Small intestine (tissue), 7 donors: ENCODE results near the gene PPP4R2. TPM values are rescaled to one million over a fixed set of nuclear protein-coding genes. Genes with fewer than 3 reads are reported as not detected.

Experiments used
- DNase-seq, 2 donors: peaks; one replicate each; pipeline versions ENCODE4 v3.0.0 to v3.0.0-alpha.2; 2013
- FAIRE-seq: peaks from 2 replicates; lab custom pipeline; 2012; peaks lifted over from hg19 to GRCh38; lab: Jason Lieb, UNC
- H3K27ac ChIP-seq, 3 donors: one replicate each; pipeline ENCODE4 v1.5.1; 2013; ENCODE audit warnings: low read length in 2 of 3, mild to moderate bottlenecking in 2 of 3, control low read depth in 1 of 3, inconsistent platforms in 1 of 3, low read depth in 1 of 3, moderate library complexity in 1 of 3
- H3K27me3 ChIP-seq, 3 donors: one replicate each; pipeline ENCODE4 v1.6.1; 2013; ENCODE audit warnings: low read length in 3 of 3, inconsistent platforms in 1 of 3; ENCODE audit not compliant: control insufficient read depth in 3 of 3, insufficient read depth in 3 of 3
- H3K36me3 ChIP-seq, 3 donors: one replicate each; pipeline ENCODE4 v1.6.1; 2013; ENCODE audit warnings: low read length in 3 of 3, inconsistent platforms in 1 of 3, low read depth in 1 of 3, mild to moderate bottlenecking in 1 of 3, moderate library complexity in 1 of 3; ENCODE audit not compliant: control insufficient read depth in 3 of 3, insufficient read depth in 2 of 3
- H3K4me1 ChIP-seq, 3 donors: one replicate each; pipeline ENCODE4 v1.6.1; 2013; ENCODE audit warnings: low read length in 2 of 3, inconsistent platforms in 1 of 3, low read depth in 1 of 3, mild to moderate bottlenecking in 1 of 3, moderate library complexity in 1 of 3; ENCODE audit not compliant: control insufficient read depth in 3 of 3, insufficient read depth in 2 of 3
- H3K4me3 ChIP-seq, 3 donors: one replicate each; pipeline ENCODE4 v1.5.1; 2013; ENCODE audit warnings: low read length in 3 of 3, control low read depth in 1 of 3, inconsistent platforms in 1 of 3, low read depth in 1 of 3, mild to moderate bottlenecking in 1 of 3, moderate library complexity in 1 of 3
- H3K9me3 ChIP-seq, 2 donors: one replicate each; pipeline ENCODE4 v1.6.1; 2013; ENCODE audit warnings: low read depth in 1 of 2, low read length in 1 of 2; ENCODE audit not compliant: control insufficient read depth in 2 of 2, insufficient read depth in 1 of 2
- WGBS, 3 donors: extraction: QIAGEN DNeasy Blood & Tissue Kit; methylation state at CpG; one replicate each; pipeline ENCODE4 v1.1.7; 2013; 5-methylcytosine and 5-hydroxymethylcytosine counted together
- polyA plus RNA-seq, 4 donors: library from polyadenylated mRNA; stranded (reverse) in 3 of 4; unstranded in 1 of 4; fragments of 200-250 nt in 3 of 4; fragments of 120-200 nt in 1 of 4; gene quantifications; one replicate each; pipeline versions ENCODE4 v1.2.1 to v1.2.3, GENCODE V29; 2013
- donor health status: healthy with polysubstance abuse.
- donor health status: control.
- donor health status: control.
- donor health status: Bipolar disorder and iron deficiency.
- donor health status: healthy.

Gene PPP4R2
- polyA plus RNA-seq, 4 donors: 18.8 to 67.6 (median 24.1) TPM

- no peaks in the 10 kb centered on the region for H3K27me3 ChIP-seq
- FAIRE-seq: no peak
- peak; percentile 3 to 70 for DNase-seq
- WGBS, 3 donors: 4 to 46% (median 25%) methylated on average over 2 of the region's 2 CpGs
- H3K9me3 ChIP-seq: peaks cover 0 to 3% of the 10 kb centered on the region in 2 donors
- H3K36me3 ChIP-seq: no peaks in the 10 kb centered on the region
- H3K4me1 ChIP-seq: peaks cover 0 to 12% (median 0%) of the 10 kb centered on the region in 3 donors
- no peak overlapping the region for H3K4me3 ChIP-seq
- no peak overlapping the region for H3K27ac ChIP-seq
Observed at GRCh38 chr3:73101881-73102280, 105.3 kb downstream of the PPP4R2 start.

GRCh38 chr3:73107215-73107614, 110.6 kb downstream of the PPP4R2 start:
- peaks cover 0 to 2% of the 10 kb centered on the region in 2 donors for H3K9me3 ChIP-seq
- DNase-seq (no peak), FAIRE-seq (no peak)
- 79 to 90% (median 82%) methylated on average over 3 of the region's 3 CpGs for WGBS, 3 donors
- H3K36me3 ChIP-seq: no peaks in the 10 kb centered on the region
- no peak overlapping the region for H3K4me3 ChIP-seq
- H3K27me3 ChIP-seq: no peaks in the 10 kb centered on the region
- H3K4me1 ChIP-seq: no peaks in the 10 kb centered on the region
- H3K27ac ChIP-seq: no peak overlapping the region

GRCh38 chr3:73107676-73108187, 111.1 kb downstream of the PPP4R2 start:
- Histone ChIP-seq H3K27ac (no peak overlapping the region), H3K36me3 (no peaks in the 10 kb centered on the region), H3K9me3 (peaks cover 0 to 2% of the 10 kb centered on the region in 2 donors), H3K27me3 (no peaks in the 10 kb centered on the region), H3K4me1 (no peaks in the 10 kb centered on the region), H3K4me3 (no peak overlapping the region)
- FAIRE-seq (no peak), DNase-seq (no peak)
- 74 to 82% (median 79%) methylated on average over 5 of the region's 5 CpGs for WGBS, 3 donors

- H3K4me1 ChIP-seq: no peaks in the 10 kb centered on the region
- no peaks in the 10 kb centered on the region for H3K27me3 ChIP-seq
- 89 to 97% (median 90%) methylated on average over 3 of the region's 3 CpGs for WGBS, 3 donors
- no peaks in the 10 kb centered on the region for H3K36me3 ChIP-seq
- DNase-seq (no peak), FAIRE-seq (no peak)
- H3K4me3 ChIP-seq: no peak overlapping the region
- H3K9me3 ChIP-seq: peaks cover 0 to 2% of the 10 kb centered on the region in 2 donors
- no peak overlapping the region for H3K27ac ChIP-seq
Observed at GRCh38 chr3:73108750-73109149, 112.1 kb downstream of the PPP4R2 start.

DNA sequence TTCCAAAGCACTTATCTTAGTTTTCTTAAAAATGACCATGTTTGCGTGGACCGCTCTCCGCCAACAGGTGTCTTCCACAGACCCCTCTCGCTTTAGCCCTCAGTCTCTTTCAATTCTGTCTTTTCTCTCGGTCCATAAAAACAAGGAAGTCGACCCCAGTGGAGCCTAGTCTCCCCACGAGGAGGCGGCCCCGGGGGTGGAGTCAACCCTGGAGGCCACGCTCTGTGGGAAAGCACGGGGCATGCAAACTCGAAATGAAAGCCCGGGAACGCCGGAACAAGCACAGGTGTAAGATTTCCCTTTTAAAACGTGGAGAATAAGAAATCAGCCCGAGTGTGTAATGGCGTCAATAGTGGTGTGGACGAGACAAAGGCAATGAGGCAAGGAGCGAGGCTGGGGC, 113.9 kb downstream of the PPP4R2 start:
- no peaks in the 10 kb centered on the region for H3K27me3 ChIP-seq
- H3K9me3 ChIP-seq: peaks cover 0 to 2% of the 10 kb centered on the region in 2 donors
- no peak overlapping the region for H3K27ac ChIP-seq
- no peaks in the 10 kb centered on the region for H3K4me1 ChIP-seq
- H3K4me3 ChIP-seq: no peak overlapping the region
- FAIRE-seq: peak; percentile 53
- WGBS, 3 donors: 86 to 93% (median 87%) methylated on average over 20 of the region's 20 CpGs
- no peaks in the 10 kb centered on the region for H3K36me3 ChIP-seq
- no peak for DNase-seq

- Histone ChIP-seq H3K9me3 (peaks cover 0 to 2% of the 10 kb centered on the region in 2 donors), H3K36me3 (no peaks in the 10 kb centered on the region), H3K27ac (no peak overlapping the region), H3K4me3 (no peak overlapping the region), H3K27me3 (no peaks in the 10 kb centered on the region), H3K4me1 (no peaks in the 10 kb centered on the region)
- no peak for DNase-seq
- no peak for FAIRE-seq
- 77 to 81% (median 79%) methylated on average over 3 of the region's 3 CpGs for WGBS, 3 donors
Observed at GRCh38 chr3:73114711-73115110, 118.1 kb downstream of the PPP4R2 start.

DNA sequence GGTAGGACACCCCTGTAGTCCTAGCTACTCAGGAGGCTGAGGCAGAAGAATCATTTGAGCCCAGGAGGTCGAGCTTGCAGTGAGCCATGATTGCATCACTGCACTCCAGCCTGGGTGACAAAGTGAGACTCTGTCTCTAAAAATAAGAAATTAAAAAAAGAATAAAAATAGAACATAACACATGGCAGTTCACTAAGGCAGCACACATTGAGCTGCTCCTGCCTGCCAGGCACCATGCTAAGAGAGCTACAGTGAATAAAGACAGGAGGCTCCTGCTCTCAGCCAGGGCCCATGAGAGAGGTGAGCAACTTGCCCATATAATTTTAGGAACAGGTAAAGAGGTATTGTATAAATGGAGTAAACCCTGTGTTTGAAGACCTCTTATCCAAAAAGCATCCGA, 119.2 kb downstream of the PPP4R2 start:
- DNase-seq (no peak), FAIRE-seq (no peak)
- no peaks in the 10 kb centered on the region for H3K4me1 ChIP-seq
- H3K36me3 ChIP-seq: no peaks in the 10 kb centered on the region
- H3K4me3 ChIP-seq: no peak overlapping the region
- no peaks in the 10 kb centered on the region for H3K27me3 ChIP-seq
- no peaks in the 10 kb centered on the region for H3K9me3 ChIP-seq
- 74 to 79% (median 77%) methylated on average over 2 of the region's 2 CpGs for WGBS, 3 donors
- no peak overlapping the region for H3K27ac ChIP-seq
